Progenitor cell of endocrine pancreas (in vitro differentiated cells): ENCODE data around the gene C17orf100. TPM values are rescaled to one million over a fixed set of nuclear protein-coding genes. Genes with fewer than 3 reads are reported as not detected.

ENCODE experiments used
- DNase-seq: peaks from one replicate; pipeline ENCODE4 v3.0.0; 2021; ENCODE audit warnings: low spot score; ENCODE audit not compliant: unreplicated experiment
- H3K27ac Mint-ChIP-seq: 2 replicates; pipeline ENCODE4 v1.8.0; 2021; ENCODE audit warnings: mild to moderate bottlenecking, moderate library complexity, mixed read lengths
- H3K27me3 Mint-ChIP-seq: 2 replicates; pipeline ENCODE4 v1.8.0; 2021; ENCODE audit warnings: mixed read lengths
- H3K36me3 Mint-ChIP-seq: 2 replicates; pipeline ENCODE4 v1.8.0; 2022; ENCODE audit warnings: mixed read lengths; ENCODE audit not compliant: insufficient read depth
- H3K4me1 Mint-ChIP-seq: 2 replicates; pipeline ENCODE4 v1.8.0; 2021; ENCODE audit warnings: low read depth, mixed read lengths
- H3K4me3 Mint-ChIP-seq: 2 replicates; pipeline ENCODE4 v1.8.0; 2021; ENCODE audit warnings: low read depth, mild to moderate bottlenecking, moderate library complexity, mixed read lengths
- H3K9me3 Mint-ChIP-seq: 2 replicates; pipeline ENCODE4 v1.8.0; 2021; ENCODE audit warnings: low read depth, mixed read lengths
- total RNA-seq: library from RNA; stranded (reverse); gene quantifications from 2 replicates; pipeline ENCODE4 v1.2.1, GENCODE V29; 2021
- TF ChIP-seq, protein P1 (sequence below): fragments of 200-600 bp; sonication (generic); IDR thresholded peaks from one replicate; pipeline ENCODE4 v1.5.0; 2021; ENCODE audit warnings: antibody characterized with exemption, mild to moderate bottlenecking; ENCODE audit not compliant: unreplicated experiment

The C17orf100 gene
- total RNA-seq, 1 donor from 2014 or later = 6.1 TPM

DNA sequence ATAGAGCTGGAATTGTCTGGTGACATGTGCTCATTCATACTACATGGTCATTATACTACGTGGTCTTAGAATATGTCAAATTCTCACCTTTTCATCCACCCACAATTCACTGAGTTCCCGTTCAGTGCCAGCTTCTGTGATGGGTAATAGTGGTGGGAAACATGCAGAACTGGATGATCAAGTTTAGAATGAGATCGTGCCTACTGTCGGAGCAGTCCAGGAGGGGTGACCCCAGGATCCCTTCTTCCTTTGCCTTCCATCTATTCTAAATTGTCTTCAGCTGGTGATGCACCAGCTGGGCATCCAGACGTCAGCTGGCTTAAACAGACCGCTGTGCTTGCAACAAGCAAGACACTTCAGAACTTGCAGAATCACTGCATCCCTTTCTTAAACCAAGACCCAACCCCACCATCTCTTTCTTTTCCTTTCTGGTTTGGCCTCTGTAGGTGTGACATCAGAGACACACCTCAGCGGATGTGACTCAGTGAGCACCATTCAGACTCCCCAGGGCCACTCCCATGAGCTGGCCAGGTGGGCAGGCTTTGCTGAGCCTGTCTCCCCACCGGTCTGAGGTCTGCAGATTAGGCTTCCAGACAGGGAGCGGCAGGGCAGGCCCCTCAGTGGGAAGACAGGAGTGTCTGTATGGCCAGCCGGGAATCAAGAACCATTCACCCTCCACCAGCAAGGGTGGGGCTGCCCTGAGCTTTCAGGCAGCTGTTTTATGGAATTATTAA lies 18.1 kb downstream of the C17orf100 start:
- TF ChIP-seq, protein P1, sequence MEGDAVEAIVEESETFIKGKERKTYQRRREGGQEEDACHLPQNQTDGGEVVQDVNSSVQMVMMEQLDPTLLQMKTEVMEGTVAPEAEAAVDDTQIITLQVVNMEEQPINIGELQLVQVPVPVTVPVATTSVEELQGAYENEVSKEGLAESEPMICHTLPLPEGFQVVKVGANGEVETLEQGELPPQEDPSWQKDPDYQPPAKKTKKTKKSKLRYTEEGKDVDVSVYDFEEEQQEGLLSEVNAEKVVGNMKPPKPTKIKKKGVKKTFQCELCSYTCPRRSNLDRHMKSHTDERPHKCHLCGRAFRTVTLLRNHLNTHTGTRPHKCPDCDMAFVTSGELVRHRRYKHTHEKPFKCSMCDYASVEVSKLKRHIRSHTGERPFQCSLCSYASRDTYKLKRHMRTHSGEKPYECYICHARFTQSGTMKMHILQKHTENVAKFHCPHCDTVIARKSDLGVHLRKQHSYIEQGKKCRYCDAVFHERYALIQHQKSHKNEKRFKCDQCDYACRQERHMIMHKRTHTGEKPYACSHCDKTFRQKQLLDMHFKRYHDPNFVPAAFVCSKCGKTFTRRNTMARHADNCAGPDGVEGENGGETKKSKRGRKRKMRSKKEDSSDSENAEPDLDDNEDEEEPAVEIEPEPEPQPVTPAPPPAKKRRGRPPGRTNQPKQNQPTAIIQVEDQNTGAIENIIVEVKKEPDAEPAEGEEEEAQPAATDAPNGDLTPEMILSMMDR = no peak
- Mint-ChIP-seq H3K9me3 (no peaks in the 10 kb centered on the region), H3K27me3 (peaks cover 18% of the 10 kb centered on the region), H3K27ac (peak overlapping the region; percentile 21), H3K4me1 (no peaks in the 10 kb centered on the region), H3K4me3 (no peak overlapping the region), H3K36me3 (peaks cover 3% of the 10 kb centered on the region)
- no peak for DNase-seq

DNA sequence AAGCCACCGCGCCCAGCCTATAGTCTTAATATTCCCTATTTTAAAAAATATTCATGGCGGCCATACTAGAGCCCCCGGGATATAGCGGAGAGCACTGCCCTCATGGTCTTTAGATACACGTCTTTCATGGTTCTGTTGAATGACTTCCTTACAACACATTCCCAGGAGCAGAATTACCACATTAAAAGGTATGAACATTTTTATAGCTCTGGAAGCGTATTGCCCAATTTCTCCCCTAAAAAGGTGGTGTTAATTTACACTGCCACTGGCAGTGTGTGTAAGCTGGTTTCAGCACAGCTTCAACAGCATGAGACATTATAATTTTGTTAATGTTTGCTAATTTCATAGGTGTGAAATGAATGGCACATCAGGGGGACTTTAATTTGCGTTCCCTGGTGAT lies 19.0 kb downstream of the C17orf100 start:
- Mint-ChIP-seq H3K27me3 (peaks cover 18% of the 10 kb centered on the region), H3K27ac (no peak overlapping the region), H3K9me3 (no peaks in the 10 kb centered on the region), H3K4me3 (no peak overlapping the region), H3K36me3 (peaks cover 3% of the 10 kb centered on the region), H3K4me1 (no peaks in the 10 kb centered on the region)
- TF ChIP-seq, protein P1 = no peak
- DNase-seq = no peak

DNA sequence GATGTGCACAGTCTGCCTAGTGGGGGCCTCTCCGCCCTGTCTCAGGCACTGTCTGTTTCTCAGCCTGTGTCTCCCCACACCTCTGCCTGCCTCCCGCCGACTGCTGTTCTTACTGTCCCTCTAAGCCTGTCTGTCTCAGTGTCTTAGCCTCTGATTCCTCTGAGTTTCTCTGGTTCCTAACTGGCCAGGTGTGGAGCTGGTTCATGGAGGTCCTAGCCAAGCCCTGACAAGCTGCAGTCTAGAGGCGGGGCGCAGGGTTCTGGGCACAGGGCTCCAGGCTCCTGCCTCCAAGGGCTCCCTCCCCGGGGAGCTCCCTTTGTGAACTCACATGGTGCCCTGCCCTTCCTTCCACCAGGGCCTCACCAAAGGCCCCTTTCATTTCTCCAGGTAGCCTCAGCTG lies 19.4 kb downstream of the C17orf100 start:
- Mint-ChIP-seq H3K9me3 (no peaks in the 10 kb centered on the region), H3K36me3 (peaks cover 3% of the 10 kb centered on the region), H3K4me3 (no peak overlapping the region), H3K27me3 (peaks cover 18% of the 10 kb centered on the region), H3K27ac (no peak overlapping the region), H3K4me1 (no peaks in the 10 kb centered on the region)
- TF ChIP-seq, protein P1 = no peak
- DNase-seq = no peak

DNA sequence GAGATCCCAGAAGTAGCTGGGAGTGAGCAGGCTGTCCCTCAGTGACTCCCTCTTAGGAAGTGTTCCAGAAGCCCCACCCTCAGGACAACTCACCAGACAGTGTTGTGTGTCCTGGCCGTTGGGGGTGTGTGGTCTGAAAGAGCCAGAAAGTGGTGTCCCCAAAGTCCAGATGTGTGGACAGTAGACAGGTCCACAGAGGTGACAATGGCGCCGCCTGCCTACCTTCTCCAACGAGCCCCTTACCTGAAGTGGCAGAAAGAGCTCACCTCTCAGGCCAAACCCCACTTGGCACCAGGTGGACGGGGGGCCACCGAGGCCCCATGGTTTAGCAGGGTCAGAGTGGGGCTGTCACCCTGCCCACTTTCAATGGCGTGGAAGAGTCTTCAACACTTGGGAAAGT lies 19.9 kb downstream of the C17orf100 start:
- H3K27ac Mint-ChIP-seq = no peak overlapping the region
- no peaks in the 10 kb centered on the region for H3K9me3 Mint-ChIP-seq
- DNase-seq = no peak
- H3K36me3 Mint-ChIP-seq = peaks cover 3% of the 10 kb centered on the region
- H3K27me3 Mint-ChIP-seq = peaks cover 20% of the 10 kb centered on the region
- TF ChIP-seq, protein P1 = no peak
- no peak overlapping the region for H3K4me3 Mint-ChIP-seq
- H3K4me1 Mint-ChIP-seq = no peaks in the 10 kb centered on the region

DNA sequence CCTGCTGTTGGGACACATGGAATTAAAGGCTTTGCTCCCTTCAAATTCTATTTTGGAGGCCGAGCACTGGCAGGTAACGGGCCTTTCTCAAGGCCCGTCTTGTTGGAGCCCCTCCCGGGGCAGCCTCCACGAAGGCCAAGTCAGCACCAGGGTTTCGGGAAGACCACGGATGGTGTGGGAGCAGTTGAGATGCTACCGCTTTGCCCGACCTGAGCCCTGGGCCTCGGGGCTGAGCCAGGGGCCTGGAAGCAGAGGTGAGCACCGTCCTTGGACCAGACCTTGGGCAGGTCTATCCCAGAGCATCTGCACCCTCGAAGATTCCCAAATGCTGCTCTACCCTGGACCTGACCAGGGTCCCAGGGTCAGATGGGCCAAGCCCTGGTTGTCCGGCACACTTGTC lies 23.0 kb downstream of the C17orf100 start:
- DNase-seq = no peak
- peaks cover 3% of the 10 kb centered on the region for H3K4me1 Mint-ChIP-seq
- no peaks in the 10 kb centered on the region for H3K36me3 Mint-ChIP-seq
- TF ChIP-seq, protein P1 = no peak
- no peak overlapping the region for H3K4me3 Mint-ChIP-seq
- no peaks in the 10 kb centered on the region for H3K9me3 Mint-ChIP-seq
- H3K27me3 Mint-ChIP-seq = peaks cover 9% of the 10 kb centered on the region
- no peak overlapping the region for H3K27ac Mint-ChIP-seq
